Liver (tissue), 9 donors: Measurements from ENCODE around the gene CPSF4L. TPM values are rescaled to one million over a fixed set of nuclear protein-coding genes. Genes with fewer than 3 reads are reported as not detected.

Source experiments
- DNase-seq: peaks from one replicate; pipeline ENCODE4 v3.0.0-alpha.2; 2017; ENCODE audit warnings: low spot score
- H3K27ac ChIP-seq, 2 donors: one replicate each; pipeline ENCODE4 v1.7.0; 2013; ENCODE audit warnings: inconsistent platforms in 2 of 2, low read length in 2 of 2, control low read depth in 1 of 2, low read depth in 1 of 2, mild to moderate bottlenecking in 1 of 2
- H3K27me3 ChIP-seq, 4 donors: one replicate each; pipeline versions ENCODE4 v1.6.1 to v1.7.0; 2013; ENCODE audit warnings: low read length in 3 of 4, inconsistent platforms in 1 of 4, mild to moderate bottlenecking in 1 of 4, moderate library complexity in 1 of 4; ENCODE audit not compliant: control insufficient read depth in 4 of 4, insufficient read depth in 4 of 4
- H3K36me3 ChIP-seq, 4 donors: one replicate each; pipeline versions ENCODE4 v1.6.1 to v1.7.0; 2013; ENCODE audit warnings: low read length in 3 of 4, mild to moderate bottlenecking in 3 of 4, low read depth in 1 of 4, moderate library complexity in 1 of 4; ENCODE audit not compliant: control insufficient read depth in 4 of 4, insufficient read depth in 3 of 4
- H3K4me1 ChIP-seq, 4 donors: one replicate each; pipeline versions ENCODE4 v1.6.1 to v1.7.0; 2013; ENCODE audit warnings: low read length in 3 of 4, mild to moderate bottlenecking in 3 of 4, moderate library complexity in 1 of 4; ENCODE audit not compliant: control insufficient read depth in 4 of 4, insufficient read depth in 4 of 4
- H3K4me3 ChIP-seq, 3 donors: one replicate each; pipeline versions ENCODE4 v1.6.1 to v1.7.0; 2013; ENCODE audit warnings: low read length in 3 of 3, control low read depth in 1 of 3, low read depth in 1 of 3, mild to moderate bottlenecking in 1 of 3
- H3K9ac ChIP-seq, 2 donors: one replicate each; pipeline ENCODE4 v1.7.0; 2013; ENCODE audit warnings: low read length in 2 of 2, mild to moderate bottlenecking in 2 of 2, moderate library complexity in 2 of 2, control low read depth in 1 of 2, low read depth in 1 of 2
- H3K9me3 ChIP-seq, 4 donors: one replicate each; pipeline versions ENCODE4 v1.6.1 to v1.7.0; 2013; ENCODE audit warnings: low read length in 3 of 4; ENCODE audit not compliant: control insufficient read depth in 4 of 4
- ATF3 ChIP-seq: IDR thresholded peaks from 2 replicates; pipeline ENCODE4 v1.6.1; 2016; ENCODE audit warnings: antibody characterized with exemption
- CTCF ChIP-seq: fragments of 150-350 bp; IDR thresholded peaks from 2 replicates; pipeline ENCODE4 v1.5.1; 2017; ENCODE audit warnings: improper control_type of control experiment, low read depth, low read length; ENCODE audit not compliant: missing input control
- EGR1 ChIP-seq, 2 donors: IDR thresholded peaks; 2 replicates each; pipeline ENCODE4 v1.6.1; 2016 to 2018; ENCODE audit warnings: antibody characterized with exemption in 2 of 2, low read depth in 2 of 2
- FOXA1 ChIP-seq: IDR thresholded peaks from 2 replicates; pipeline ENCODE4 v1.6.1; 2016; ENCODE audit warnings: antibody characterized with exemption
- FOXA2 ChIP-seq: IDR thresholded peaks from 2 replicates; pipeline ENCODE4 v1.6.1; 2016; ENCODE audit warnings: antibody characterized with exemption
- GABPA ChIP-seq, 2 donors: IDR thresholded peaks in 1 of 2; conservative IDR thresholded peaks in 1 of 2; 2 replicates each; pipeline ENCODE4 v1.6.1; 2016; ENCODE audit warnings: antibody characterized with exemption in 2 of 2, mild to moderate bottlenecking in 1 of 2, moderate library complexity in 1 of 2
- HNF4A ChIP-seq, 2 donors: conservative IDR thresholded peaks; 2 replicates each; pipeline ENCODE4 v1.6.1; 2016; ENCODE audit warnings: antibody characterized with exemption in 2 of 2, mild to moderate bottlenecking in 2 of 2
- HNF4G ChIP-seq: IDR thresholded peaks from 2 replicates; pipeline ENCODE4 v1.6.1; 2016; ENCODE audit warnings: antibody characterized with exemption
- JUND ChIP-seq, 2 donors: IDR thresholded peaks; 2 replicates each; pipeline ENCODE4 v1.6.1; 2016; ENCODE audit warnings: antibody characterized with exemption in 2 of 2
- NR2F2 ChIP-seq: IDR thresholded peaks from 2 replicates; pipeline ENCODE4 v1.6.1; 2016; ENCODE audit warnings: antibody characterized with exemption
- RAD21 ChIP-seq, 2 donors: IDR thresholded peaks; 2 replicates each; pipeline ENCODE4 v1.6.1; 2016; ENCODE audit warnings: antibody characterized with exemption in 2 of 2, mild to moderate bottlenecking in 2 of 2
- REST ChIP-seq: IDR thresholded peaks from 2 replicates; pipeline ENCODE4 v1.6.1; 2016; ENCODE audit warnings: antibody characterized with exemption, mild to moderate bottlenecking
- RXRA ChIP-seq, 2 donors: IDR thresholded peaks; 2 replicates each; pipeline ENCODE4 v1.6.1; 2017 to 2018; ENCODE audit warnings: antibody characterized with exemption in 2 of 2, mild to moderate bottlenecking in 1 of 2
- SP1 ChIP-seq: IDR thresholded peaks from 2 replicates; pipeline ENCODE4 v1.6.1; 2018; ENCODE audit warnings: antibody characterized with exemption, mild to moderate bottlenecking
- TAF1 ChIP-seq: conservative IDR thresholded peaks from 2 replicates; pipeline ENCODE4 v1.6.1; 2016; ENCODE audit warnings: antibody characterized with exemption, mild to moderate bottlenecking
- YY1 ChIP-seq: IDR thresholded peaks from 2 replicates; pipeline ENCODE4 v1.6.1; 2016; ENCODE audit warnings: antibody characterized with exemption, mild to moderate bottlenecking
- WGBS: extraction: QIAGEN DNeasy Blood & Tissue Kit; methylation state at CpG from one replicate; pipeline ENCODE4 v1.1.7; 2013; 5-methylcytosine and 5-hydroxymethylcytosine counted together
- polyA plus RNA-seq, 2 donors: library from polyadenylated mRNA; stranded (reverse) in 1 of 2; unstranded in 1 of 2; fragments of 200-250 nt in 1 of 2; fragments of >200 nt in 1 of 2; fragmentation: Nextera tagmentation in 1 of 2; extraction: Ambion mirVana in 1 of 2; gene quantifications; one replicate each; pipeline versions ENCODE4 v1.2.1 to v1.2.3, GENCODE V29; 2013 to 2015
- total RNA-seq, 2 donors: library from RNA; depleted of rRNA; stranded (reverse); fragments of >200 nt; gene quantifications; one replicate each; pipeline ENCODE4 v1.2.3, GENCODE V29; 2014
- TF ChIP-seq, protein P1 (sequence below): IDR thresholded peaks from 2 replicates; pipeline ENCODE4 v1.6.1; 2016; ENCODE audit warnings: antibody characterized with exemption
- TF ChIP-seq, protein P2 (sequence below): IDR thresholded peaks from 2 replicates; pipeline ENCODE4 v1.6.1; 2016; ENCODE audit warnings: antibody characterized with exemption
- donor health status: healthy.
- donor health status: healthy.
- donor health status: healthy.
- donor health status: healthy.
- donor health status: healthy.

The CPSF4L gene
- total and polyA plus RNA-seq, 4 donors, result not detected

GRCh38 chr17:73251871-73252270, 9.8 kb downstream of the CPSF4L start:
- TF ChIP-seq, protein P1, sequence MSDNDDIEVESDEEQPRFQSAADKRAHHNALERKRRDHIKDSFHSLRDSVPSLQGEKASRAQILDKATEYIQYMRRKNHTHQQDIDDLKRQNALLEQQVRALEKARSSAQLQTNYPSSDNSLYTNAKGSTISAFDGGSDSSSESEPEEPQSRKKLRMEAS, result no peak
- WGBS, result 86% methylated on average over 8 of the region's 8 CpGs
- DNase-seq, result no peak

DNA sequence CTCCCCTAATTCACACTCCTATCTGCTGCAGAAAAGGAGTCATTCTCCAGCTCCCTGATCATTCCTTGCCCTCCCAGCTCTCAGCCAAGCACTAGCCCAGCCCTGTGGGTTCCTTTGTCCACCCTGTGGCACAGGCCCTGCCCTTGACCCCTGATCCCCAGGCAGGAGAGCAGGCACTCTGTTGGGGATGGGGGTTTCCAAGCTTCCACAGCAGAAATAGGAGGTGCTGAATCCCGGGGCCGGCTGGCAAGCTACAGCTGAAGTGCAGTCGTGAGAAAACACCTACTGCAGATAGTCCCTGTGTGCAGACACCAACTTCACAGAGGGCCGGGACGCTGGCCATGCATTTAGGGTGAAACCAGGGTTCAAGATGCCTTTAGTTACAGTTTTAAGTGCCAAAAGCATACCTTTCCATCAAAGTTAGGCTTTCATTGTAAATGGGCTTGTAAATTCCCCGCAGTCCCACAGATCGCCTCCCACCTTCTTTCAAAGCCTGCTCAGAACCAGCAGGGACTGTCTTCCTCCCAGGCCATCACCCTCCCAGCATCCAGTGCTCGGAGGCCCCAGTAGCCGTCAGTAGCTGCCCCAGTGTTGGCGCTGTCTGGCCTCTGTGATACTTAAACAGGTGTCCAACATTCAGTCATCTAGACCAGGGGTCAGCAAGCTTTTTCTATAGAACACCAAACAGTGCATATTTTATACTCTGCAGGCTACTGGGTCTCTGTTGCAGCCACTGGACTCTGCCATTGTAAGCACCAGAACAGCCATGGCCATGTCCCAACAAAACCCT, 10.6 kb downstream of the CPSF4L start:
- no peaks in the 10 kb centered on the region for H3K27me3 ChIP-seq
- no peaks in the 10 kb centered on the region for H3K9me3 ChIP-seq
- H3K36me3 ChIP-seq, result peaks cover 0 to 13% (median 5%) of the 10 kb centered on the region in 4 donors
- WGBS, result 74% methylated on average over 10 of the region's 10 CpGs
- H3K27ac ChIP-seq, result no peak overlapping the region
- no peaks in the 10 kb centered on the region for H3K4me1 ChIP-seq
- no peak overlapping the region for H3K9ac ChIP-seq
- TF ChIP-seq HNF4A (conservative IDR thresholded peaks at IDR 0.05) (no peak), RAD21 (IDR thresholded peaks at IDR 0.05) (no peak), FOXA2 (no peak), CTCF (no peak), SP1 (no peak), GABPA (IDR thresholded peaks at IDR 0.05 in 1 of 2, conservative IDR thresholded peaks at IDR 0.05 in 1 of 2) (no peak), NR2F2 (no peak), RXRA (IDR thresholded peaks at IDR 0.05) (no peak), EGR1 (IDR thresholded peaks at IDR 0.05; ENCODE audit: low read depth in 2 of 2) (no peak), FOXA1 (no peak), YY1 (no peak), REST (no peak), TAF1 (no peak), HNF4G (no peak), ATF3 (no peak), JUND (IDR thresholded peaks at IDR 0.05) (no peak)
- TF ChIP-seq, protein P1, result no peak
- TF ChIP-seq, protein P2, sequence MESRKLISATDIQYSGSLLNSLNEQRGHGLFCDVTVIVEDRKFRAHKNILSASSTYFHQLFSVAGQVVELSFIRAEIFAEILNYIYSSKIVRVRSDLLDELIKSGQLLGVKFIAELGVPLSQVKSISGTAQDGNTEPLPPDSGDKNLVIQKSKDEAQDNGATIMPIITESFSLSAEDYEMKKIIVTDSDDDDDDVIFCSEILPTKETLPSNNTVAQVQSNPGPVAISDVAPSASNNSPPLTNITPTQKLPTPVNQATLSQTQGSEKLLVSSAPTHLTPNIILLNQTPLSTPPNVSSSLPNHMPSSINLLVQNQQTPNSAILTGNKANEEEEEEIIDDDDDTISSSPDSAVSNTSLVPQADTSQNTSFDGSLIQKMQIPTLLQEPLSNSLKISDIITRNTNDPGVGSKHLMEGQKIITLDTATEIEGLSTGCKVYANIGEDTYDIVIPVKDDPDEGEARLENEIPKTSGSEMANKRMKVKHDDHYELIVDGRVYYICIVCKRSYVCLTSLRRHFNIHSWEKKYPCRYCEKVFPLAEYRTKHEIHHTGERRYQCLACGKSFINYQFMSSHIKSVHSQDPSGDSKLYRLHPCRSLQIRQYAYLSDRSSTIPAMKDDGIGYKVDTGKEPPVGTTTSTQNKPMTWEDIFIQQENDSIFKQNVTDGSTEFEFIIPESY, result no peak
- no peak overlapping the region for H3K4me3 ChIP-seq
- DNase-seq, result no peak

More at GRCh38 chr17:73251871-73252270, 9.8 kb downstream of the CPSF4L start:
- Histone ChIP-seq H3K9ac (no peak overlapping the region), H3K4me3 (no peak overlapping the region), H3K36me3 (peaks cover 0 to 13% (median 5%) of the 10 kb centered on the region in 4 donors), H3K4me1 (no peaks in the 10 kb centered on the region), H3K9me3 (no peaks in the 10 kb centered on the region), H3K27me3 (no peaks in the 10 kb centered on the region), H3K27ac (no peak overlapping the region)
